Neural cell (in vitro differentiated cells): Measurements from ENCODE around the gene LIPK.

Source experiments
- EZH2 ChIP-seq: fragments of 200-600, 300-800 bp; shearing (Covaris generic), sonication (generic); IDR thresholded peaks from 2 replicates; pipeline ENCODE4 v1.6.1; 2014; ENCODE audit warnings: antibody characterized with exemption, low read length, borderline replicate concordance, mild to moderate bottlenecking; ENCODE audit not compliant: insufficient read depth, poor library complexity, severe bottlenecking
- MXI1 ChIP-seq: fragments of 450-650 bp; conservative IDR thresholded peaks from 2 replicates; pipeline ENCODE4 v1.6.1; 2014; ENCODE audit warnings: antibody characterized with exemption, mild to moderate bottlenecking; ENCODE audit not compliant: poor library complexity, severe bottlenecking
- POLR2AphosphoS5 ChIP-seq: IDR thresholded peaks from 2 replicates; pipeline ENCODE4 v1.6.1; 2012
- REST ChIP-seq: IDR thresholded peaks from 2 replicates; pipeline ENCODE4 v1.6.1; 2012; ENCODE audit warnings: borderline replicate concordance
- TAF1 ChIP-seq: IDR thresholded peaks from 2 replicates; pipeline ENCODE4 v1.6.1; 2012; ENCODE audit warnings: low read depth
- TF ChIP-seq, protein P1 (sequence below): fragments of 450-650 bp; IDR thresholded peaks from 2 replicates; pipeline ENCODE4 v1.5.1; 2014; ENCODE audit warnings: antibody characterized with exemption, mild to moderate bottlenecking, moderate library complexity; ENCODE audit not compliant: poor library complexity, severe bottlenecking

- no peak for TF ChIP-seq POLR2AphosphoS5
- TF ChIP-seq, protein P1, sequence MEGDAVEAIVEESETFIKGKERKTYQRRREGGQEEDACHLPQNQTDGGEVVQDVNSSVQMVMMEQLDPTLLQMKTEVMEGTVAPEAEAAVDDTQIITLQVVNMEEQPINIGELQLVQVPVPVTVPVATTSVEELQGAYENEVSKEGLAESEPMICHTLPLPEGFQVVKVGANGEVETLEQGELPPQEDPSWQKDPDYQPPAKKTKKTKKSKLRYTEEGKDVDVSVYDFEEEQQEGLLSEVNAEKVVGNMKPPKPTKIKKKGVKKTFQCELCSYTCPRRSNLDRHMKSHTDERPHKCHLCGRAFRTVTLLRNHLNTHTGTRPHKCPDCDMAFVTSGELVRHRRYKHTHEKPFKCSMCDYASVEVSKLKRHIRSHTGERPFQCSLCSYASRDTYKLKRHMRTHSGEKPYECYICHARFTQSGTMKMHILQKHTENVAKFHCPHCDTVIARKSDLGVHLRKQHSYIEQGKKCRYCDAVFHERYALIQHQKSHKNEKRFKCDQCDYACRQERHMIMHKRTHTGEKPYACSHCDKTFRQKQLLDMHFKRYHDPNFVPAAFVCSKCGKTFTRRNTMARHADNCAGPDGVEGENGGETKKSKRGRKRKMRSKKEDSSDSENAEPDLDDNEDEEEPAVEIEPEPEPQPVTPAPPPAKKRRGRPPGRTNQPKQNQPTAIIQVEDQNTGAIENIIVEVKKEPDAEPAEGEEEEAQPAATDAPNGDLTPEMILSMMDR: no peak
- no peak for TF ChIP-seq REST
- TF ChIP-seq TAF1: no peak
- TF ChIP-seq EZH2: no peak
- no peak for TF ChIP-seq MXI1
These were observed 59.8 kb downstream of the LIPK start for GRCh38 chr10:88765816-88766215.
